Gastrocnemius medialis (tissue), 4 donors: ENCODE measurements around the gene OR51A7.

ENCODE experiments used
- POLR2A ChIP-seq, 2 donors: fragments of 450-650 bp; IDR thresholded peaks; one replicate each; pipeline ENCODE4 v1.6.1; 2017; ENCODE audit warnings: antibody characterized with exemption in 2 of 2, mild to moderate bottlenecking in 2 of 2, moderate library complexity in 2 of 2
- TF ChIP-seq, protein P1 (sequence below), 5 experiments: fragments of 450-650 bp in 3 of 5; fragments of 200-600 bp in 2 of 5; sonication (generic) in 2 of 5; IDR thresholded peaks in 4 of 5; conservative IDR thresholded peaks in 1 of 5; 1 replicate in 4 of 5; 2 replicates in 1 of 5; pipeline ENCODE4 v1.5.1; 2016 to 2019; ENCODE audit warnings: antibody characterized with exemption in 5 of 5, mild to moderate bottlenecking in 3 of 5, moderate library complexity in 3 of 5

DNA sequence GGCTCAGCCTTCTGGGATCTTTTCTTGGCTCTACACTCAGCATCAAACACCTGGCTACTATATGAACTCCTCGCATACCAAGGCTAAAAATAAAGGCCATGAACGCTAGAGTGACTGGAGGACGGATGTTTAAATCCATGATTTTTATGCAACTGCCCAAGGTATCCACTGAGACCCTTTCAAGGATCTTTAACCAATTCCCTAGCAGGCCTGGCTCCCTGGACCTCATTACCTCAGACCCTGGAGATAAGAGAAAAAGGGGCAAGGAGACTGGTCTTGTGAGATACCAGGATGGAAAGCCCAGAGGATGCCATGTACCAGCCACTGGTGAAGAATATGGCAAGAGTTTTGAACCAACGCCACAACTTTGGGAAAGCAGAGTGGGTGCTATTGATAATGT is 15.7 kb downstream of the OR51A7 start, which contains the start of gene OR51G2:
- TF ChIP-seq, protein P1, sequence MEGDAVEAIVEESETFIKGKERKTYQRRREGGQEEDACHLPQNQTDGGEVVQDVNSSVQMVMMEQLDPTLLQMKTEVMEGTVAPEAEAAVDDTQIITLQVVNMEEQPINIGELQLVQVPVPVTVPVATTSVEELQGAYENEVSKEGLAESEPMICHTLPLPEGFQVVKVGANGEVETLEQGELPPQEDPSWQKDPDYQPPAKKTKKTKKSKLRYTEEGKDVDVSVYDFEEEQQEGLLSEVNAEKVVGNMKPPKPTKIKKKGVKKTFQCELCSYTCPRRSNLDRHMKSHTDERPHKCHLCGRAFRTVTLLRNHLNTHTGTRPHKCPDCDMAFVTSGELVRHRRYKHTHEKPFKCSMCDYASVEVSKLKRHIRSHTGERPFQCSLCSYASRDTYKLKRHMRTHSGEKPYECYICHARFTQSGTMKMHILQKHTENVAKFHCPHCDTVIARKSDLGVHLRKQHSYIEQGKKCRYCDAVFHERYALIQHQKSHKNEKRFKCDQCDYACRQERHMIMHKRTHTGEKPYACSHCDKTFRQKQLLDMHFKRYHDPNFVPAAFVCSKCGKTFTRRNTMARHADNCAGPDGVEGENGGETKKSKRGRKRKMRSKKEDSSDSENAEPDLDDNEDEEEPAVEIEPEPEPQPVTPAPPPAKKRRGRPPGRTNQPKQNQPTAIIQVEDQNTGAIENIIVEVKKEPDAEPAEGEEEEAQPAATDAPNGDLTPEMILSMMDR (IDR thresholded peaks at IDR 0.05 in 4 of 5, conservative IDR thresholded peaks at IDR 0.05 in 1 of 5), result no peak
- no peak for TF ChIP-seq POLR2A (IDR thresholded peaks at IDR 0.05)
